WTC11 (cell line): ENCODE results near the gene JHY.

Source experiments
- NR3C1 ChIP-seq: sonication (generic); formaldehyde crosslinking; conservative IDR thresholded peaks from 2 replicates; pipeline ENCODE4 v1.8.1; 2023; ENCODE audit warnings: low read depth, mild to moderate bottlenecking, missing genetic modification reagents
- TP53 ChIP-seq: sonication (generic); formaldehyde crosslinking; IDR thresholded peaks from 2 replicates; pipeline ENCODE4 v1.8.1; 2023; ENCODE audit warnings: mild to moderate bottlenecking, missing genetic modification reagents
- TF ChIP-seq, protein P1 (sequence below): fragments of 200-600 bp; IDR thresholded peaks from 2 replicates; pipeline ENCODE4 v1.8.0; 2022; ENCODE audit warnings: antibody characterized with exemption
- TF ChIP-seq, protein P2 (sequence below): sonication (generic); formaldehyde crosslinking; conservative IDR thresholded peaks from 2 replicates; pipeline ENCODE4 v1.8.1; 2022; ENCODE audit warnings: mild to moderate bottlenecking, missing genetic modification reagents
- TF ChIP-seq, protein P3 (sequence below): fragments of 250-450 bp; sonication (Bioruptor Pico); IDR thresholded peaks from 2 replicates; pipeline ENCODE4 v2.1.2; 2022; ENCODE audit warnings: mild to moderate bottlenecking, moderate library complexity
- TF ChIP-seq, protein P4 (sequence below): sonication (generic); formaldehyde crosslinking; IDR thresholded peaks from 2 replicates; pipeline ENCODE4 v1.8.1; 2023; ENCODE audit warnings: mild to moderate bottlenecking, missing genetic modification reagents
- TF ChIP-seq, protein P5 (sequence below): sonication (generic); formaldehyde crosslinking; IDR thresholded peaks from 2 replicates; pipeline ENCODE4 v1.8.1; 2023; ENCODE audit warnings: mild to moderate bottlenecking, missing genetic modification reagents, moderate library complexity
- TF ChIP-seq, protein P6 (sequence below): sonication (generic); formaldehyde crosslinking; IDR thresholded peaks from 2 replicates; pipeline ENCODE4 v1.8.0; 2022; ENCODE audit warnings: mild to moderate bottlenecking, missing genetic modification reagents
- TF ChIP-seq, protein P7 (sequence below): sonication (generic); formaldehyde crosslinking; IDR thresholded peaks from 2 replicates; pipeline ENCODE4 v1.8.0; 2023; ENCODE audit warnings: missing genetic modification reagents
- TF ChIP-seq, protein P8 (sequence below): sonication (generic); formaldehyde crosslinking; IDR thresholded peaks from 2 replicates; pipeline ENCODE4 v1.8.0; 2022; ENCODE audit warnings: mild to moderate bottlenecking, missing genetic modification reagents

DNA sequence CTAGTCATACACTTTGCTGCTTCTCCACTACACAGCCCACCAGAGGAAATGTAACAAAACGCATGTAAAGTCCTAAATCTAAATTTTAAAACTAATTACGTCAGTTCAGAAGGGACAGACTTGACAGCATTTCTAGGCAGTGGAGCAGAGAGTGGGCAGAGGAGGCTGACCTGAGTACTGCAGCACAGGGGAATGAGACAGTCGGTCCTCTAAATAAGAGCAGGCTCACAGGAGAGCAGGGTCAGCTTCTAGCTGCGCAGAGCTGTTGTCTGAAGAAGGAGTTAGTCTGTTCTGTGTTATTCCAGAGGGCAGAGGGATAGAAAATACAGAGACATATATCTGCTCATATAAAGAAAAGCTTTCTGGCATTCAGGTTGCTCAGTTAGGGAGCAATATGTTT is 40.3 kb downstream of the JHY start:
- TF ChIP-seq, protein P1, sequence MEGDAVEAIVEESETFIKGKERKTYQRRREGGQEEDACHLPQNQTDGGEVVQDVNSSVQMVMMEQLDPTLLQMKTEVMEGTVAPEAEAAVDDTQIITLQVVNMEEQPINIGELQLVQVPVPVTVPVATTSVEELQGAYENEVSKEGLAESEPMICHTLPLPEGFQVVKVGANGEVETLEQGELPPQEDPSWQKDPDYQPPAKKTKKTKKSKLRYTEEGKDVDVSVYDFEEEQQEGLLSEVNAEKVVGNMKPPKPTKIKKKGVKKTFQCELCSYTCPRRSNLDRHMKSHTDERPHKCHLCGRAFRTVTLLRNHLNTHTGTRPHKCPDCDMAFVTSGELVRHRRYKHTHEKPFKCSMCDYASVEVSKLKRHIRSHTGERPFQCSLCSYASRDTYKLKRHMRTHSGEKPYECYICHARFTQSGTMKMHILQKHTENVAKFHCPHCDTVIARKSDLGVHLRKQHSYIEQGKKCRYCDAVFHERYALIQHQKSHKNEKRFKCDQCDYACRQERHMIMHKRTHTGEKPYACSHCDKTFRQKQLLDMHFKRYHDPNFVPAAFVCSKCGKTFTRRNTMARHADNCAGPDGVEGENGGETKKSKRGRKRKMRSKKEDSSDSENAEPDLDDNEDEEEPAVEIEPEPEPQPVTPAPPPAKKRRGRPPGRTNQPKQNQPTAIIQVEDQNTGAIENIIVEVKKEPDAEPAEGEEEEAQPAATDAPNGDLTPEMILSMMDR = no peak
- TF ChIP-seq, protein P2, sequence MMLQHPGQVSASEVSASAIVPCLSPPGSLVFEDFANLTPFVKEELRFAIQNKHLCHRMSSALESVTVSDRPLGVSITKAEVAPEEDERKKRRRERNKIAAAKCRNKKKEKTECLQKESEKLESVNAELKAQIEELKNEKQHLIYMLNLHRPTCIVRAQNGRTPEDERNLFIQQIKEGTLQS (CRISPR knock-in tag) = no peak
- TF ChIP-seq, protein P3, sequence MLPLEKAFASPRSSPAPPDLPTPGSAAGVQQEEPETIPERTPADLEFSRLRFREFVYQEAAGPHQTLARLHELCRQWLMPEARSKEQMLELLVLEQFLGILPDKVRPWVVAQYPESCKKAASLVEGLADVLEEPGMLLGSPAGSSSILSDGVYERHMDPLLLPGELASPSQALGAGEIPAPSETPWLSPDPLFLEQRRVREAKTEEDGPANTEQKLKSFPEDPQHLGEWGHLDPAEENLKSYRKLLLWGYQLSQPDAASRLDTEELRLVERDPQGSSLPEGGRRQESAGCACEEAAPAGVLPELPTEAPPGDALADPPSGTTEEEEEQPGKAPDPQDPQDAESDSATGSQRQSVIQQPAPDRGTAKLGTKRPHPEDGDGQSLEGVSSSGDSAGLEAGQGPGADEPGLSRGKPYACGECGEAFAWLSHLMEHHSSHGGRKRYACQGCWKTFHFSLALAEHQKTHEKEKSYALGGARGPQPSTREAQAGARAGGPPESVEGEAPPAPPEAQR (CRISPR knock-in tag) = no peak
- TF ChIP-seq, protein P4, sequence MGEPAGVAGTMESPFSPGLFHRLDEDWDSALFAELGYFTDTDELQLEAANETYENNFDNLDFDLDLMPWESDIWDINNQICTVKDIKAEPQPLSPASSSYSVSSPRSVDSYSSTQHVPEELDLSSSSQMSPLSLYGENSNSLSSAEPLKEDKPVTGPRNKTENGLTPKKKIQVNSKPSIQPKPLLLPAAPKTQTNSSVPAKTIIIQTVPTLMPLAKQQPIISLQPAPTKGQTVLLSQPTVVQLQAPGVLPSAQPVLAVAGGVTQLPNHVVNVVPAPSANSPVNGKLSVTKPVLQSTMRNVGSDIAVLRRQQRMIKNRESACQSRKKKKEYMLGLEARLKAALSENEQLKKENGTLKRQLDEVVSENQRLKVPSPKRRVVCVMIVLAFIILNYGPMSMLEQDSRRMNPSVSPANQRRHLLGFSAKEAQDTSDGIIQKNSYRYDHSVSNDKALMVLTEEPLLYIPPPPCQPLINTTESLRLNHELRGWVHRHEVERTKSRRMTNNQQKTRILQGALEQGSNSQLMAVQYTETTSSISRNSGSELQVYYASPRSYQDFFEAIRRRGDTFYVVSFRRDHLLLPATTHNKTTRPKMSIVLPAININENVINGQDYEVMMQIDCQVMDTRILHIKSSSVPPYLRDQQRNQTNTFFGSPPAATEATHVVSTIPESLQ = no peak
- TF ChIP-seq, protein P5, sequence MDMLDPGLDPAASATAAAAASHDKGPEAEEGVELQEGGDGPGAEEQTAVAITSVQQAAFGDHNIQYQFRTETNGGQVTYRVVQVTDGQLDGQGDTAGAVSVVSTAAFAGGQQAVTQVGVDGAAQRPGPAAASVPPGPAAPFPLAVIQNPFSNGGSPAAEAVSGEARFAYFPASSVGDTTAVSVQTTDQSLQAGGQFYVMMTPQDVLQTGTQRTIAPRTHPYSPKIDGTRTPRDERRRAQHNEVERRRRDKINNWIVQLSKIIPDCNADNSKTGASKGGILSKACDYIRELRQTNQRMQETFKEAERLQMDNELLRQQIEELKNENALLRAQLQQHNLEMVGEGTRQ = no peak
- TF ChIP-seq, protein P6, sequence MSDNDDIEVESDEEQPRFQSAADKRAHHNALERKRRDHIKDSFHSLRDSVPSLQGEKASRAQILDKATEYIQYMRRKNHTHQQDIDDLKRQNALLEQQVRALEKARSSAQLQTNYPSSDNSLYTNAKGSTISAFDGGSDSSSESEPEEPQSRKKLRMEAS (CRISPR knock-in tag) = no peak
- TF ChIP-seq TP53 (CRISPR knock-in tag) (no peak), NR3C1 (no peak)
- TF ChIP-seq, protein P7, sequence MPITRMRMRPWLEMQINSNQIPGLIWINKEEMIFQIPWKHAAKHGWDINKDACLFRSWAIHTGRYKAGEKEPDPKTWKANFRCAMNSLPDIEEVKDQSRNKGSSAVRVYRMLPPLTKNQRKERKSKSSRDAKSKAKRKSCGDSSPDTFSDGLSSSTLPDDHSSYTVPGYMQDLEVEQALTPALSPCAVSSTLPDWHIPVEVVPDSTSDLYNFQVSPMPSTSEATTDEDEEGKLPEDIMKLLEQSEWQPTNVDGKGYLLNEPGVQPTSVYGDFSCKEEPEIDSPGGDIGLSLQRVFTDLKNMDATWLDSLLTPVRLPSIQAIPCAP (CRISPR knock-in tag) = no peak
- TF ChIP-seq, protein P8, sequence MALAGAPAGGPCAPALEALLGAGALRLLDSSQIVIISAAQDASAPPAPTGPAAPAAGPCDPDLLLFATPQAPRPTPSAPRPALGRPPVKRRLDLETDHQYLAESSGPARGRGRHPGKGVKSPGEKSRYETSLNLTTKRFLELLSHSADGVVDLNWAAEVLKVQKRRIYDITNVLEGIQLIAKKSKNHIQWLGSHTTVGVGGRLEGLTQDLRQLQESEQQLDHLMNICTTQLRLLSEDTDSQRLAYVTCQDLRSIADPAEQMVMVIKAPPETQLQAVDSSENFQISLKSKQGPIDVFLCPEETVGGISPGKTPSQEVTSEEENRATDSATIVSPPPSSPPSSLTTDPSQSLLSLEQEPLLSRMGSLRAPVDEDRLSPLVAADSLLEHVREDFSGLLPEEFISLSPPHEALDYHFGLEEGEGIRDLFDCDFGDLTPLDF (CRISPR knock-in tag) = no peak
